ENCODE results near the gene FOXO6.

DNA sequence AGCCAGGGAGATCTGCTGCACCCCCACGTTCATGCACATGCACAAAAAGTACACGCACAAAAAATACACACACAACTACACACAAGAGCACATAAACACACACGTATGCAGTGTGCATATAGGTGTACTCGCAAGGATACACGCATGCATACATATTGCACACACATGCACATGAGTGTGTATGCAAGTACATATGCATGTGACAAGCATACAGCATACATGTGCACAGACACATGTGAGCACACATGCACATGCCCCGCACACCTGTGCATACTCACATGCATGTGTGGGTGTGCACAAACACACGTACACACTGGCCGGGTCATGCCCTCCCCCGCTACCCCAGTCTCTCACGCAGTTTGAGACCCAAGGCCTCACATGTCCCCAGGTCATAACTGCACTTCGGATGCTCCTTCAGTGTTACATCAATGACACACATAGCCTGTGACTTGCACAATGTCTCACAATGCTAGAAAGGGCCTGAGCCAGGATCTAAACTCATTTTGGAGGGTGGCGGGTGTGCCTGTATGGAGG, 52.6 kb downstream of the FOXO6 start:
- TF ChIP-seq, protein P1, sequence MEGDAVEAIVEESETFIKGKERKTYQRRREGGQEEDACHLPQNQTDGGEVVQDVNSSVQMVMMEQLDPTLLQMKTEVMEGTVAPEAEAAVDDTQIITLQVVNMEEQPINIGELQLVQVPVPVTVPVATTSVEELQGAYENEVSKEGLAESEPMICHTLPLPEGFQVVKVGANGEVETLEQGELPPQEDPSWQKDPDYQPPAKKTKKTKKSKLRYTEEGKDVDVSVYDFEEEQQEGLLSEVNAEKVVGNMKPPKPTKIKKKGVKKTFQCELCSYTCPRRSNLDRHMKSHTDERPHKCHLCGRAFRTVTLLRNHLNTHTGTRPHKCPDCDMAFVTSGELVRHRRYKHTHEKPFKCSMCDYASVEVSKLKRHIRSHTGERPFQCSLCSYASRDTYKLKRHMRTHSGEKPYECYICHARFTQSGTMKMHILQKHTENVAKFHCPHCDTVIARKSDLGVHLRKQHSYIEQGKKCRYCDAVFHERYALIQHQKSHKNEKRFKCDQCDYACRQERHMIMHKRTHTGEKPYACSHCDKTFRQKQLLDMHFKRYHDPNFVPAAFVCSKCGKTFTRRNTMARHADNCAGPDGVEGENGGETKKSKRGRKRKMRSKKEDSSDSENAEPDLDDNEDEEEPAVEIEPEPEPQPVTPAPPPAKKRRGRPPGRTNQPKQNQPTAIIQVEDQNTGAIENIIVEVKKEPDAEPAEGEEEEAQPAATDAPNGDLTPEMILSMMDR (IDR thresholded peaks at IDR 0.05), result no peak
- TF ChIP-seq POLR2AphosphoS5 (IDR thresholded peaks at IDR 0.05), result no peak

All from prostate gland (tissue), 2 donors.